Pancreas (tissue), 10 donors: ENCODE results near the gene ESPN. TPM values are rescaled to one million over a fixed set of nuclear protein-coding genes. Genes with fewer than 3 reads are reported as not detected.

Source experiments
- ATAC-seq, 4 donors: fragments of 200-7000 bp; cut with Tn5 transposase; one replicate each; pipeline versions ENCODE4 v1.8.0 to v1.9.1; 2020; ENCODE audit warnings: mild to moderate bottlenecking in 4 of 4, moderate library complexity in 4 of 4
- DNase-seq, 6 donors: peaks; one replicate each; pipeline ENCODE4 v3.0.0-alpha.2; 2020
- FAIRE-seq: peaks from 2 replicates; lab custom pipeline; 2012; peaks lifted over from hg19 to GRCh38; lab: Jason Lieb, UNC
- H3K27ac ChIP-seq, 4 donors: fragments of 200-600 bp; sonication (generic); 1 replicate in 3 of 4; 2 replicates in 1 of 4; pipeline versions ENCODE4 v1.5.0 to v1.8.0; 2020
- H3K27me3 ChIP-seq, 4 donors: fragments of 200-600 bp; one replicate each; pipeline ENCODE4 v1.8.0; 2021
- H3K36me3 ChIP-seq, 3 donors: fragments of 200-600 bp; sonication (generic) in 1 of 3; one replicate each; pipeline versions ENCODE4 v1.5.0 to v1.8.0; 2020 to 2021
- H3K4me1 ChIP-seq, 3 donors: fragments of 200-600 bp; one replicate each; pipeline ENCODE4 v1.8.0; 2021
- H3K4me3 ChIP-seq, 4 donors: fragments of 200-600 bp; sonication (generic) in 2 of 4; one replicate each; pipeline versions ENCODE4 v1.5.0 to v1.8.0; 2020 to 2021
- H3K9me3 ChIP-seq, 4 donors: fragments of 200-600 bp; one replicate each; pipeline ENCODE4 v1.8.0; 2021
- WGBS, 2 donors: extraction: QIAGEN DNeasy Blood & Tissue Kit; methylation state at CpG; one replicate each; pipeline ENCODE4 v1.1.7; 2013; 5-methylcytosine and 5-hydroxymethylcytosine counted together
- intact Hi-C, 3 donors: fragments of 100-400 bp; cut with DNase I; formaldehyde crosslinking; loops; one replicate each; pipeline versions ENCODE4 v1.11.1 to v1.14.2; 2022
- microRNA-seq, 2 donors: library from miRNA; unstranded; fragments of <30 nt; microRNA quantifications; one replicate each; pipeline versions ENCODE4 to v1.1.0, GENCODE V29; 2019 to 2020
- polyA plus RNA-seq, 2 donors: library from polyadenylated mRNA; stranded (reverse); fragments of 200-250 nt; gene quantifications; one replicate each; pipeline ENCODE4 v1.2.3, GENCODE V29; 2013
- total RNA-seq, 6 donors: library from RNA; stranded (reverse); fragmentation: NEBNext Ultra II Directional in 4 of 6; extraction: Animal tissue kit (Norgen Biotek cat#: 25700) in 4 of 6; gene quantifications; one replicate each; pipeline versions ENCODE4 v1.2.1 to v1.2.4, GENCODE V29; 2021 to 2023
- TF ChIP-seq, protein P1 (sequence below), 4 donors: fragments of 200-600 bp; sonication (generic) in 3 of 4; IDR thresholded peaks; one replicate each; pipeline versions ENCODE4 v1.5.0 to v1.8.0; 2021; ENCODE audit warnings: antibody characterized with exemption in 4 of 4
- donor health status: healthy with polysubstance abuse.
- donor health status: DM: no; HTN: no; CAD: no; lungs with moderate emphysema.
- donor health status: DM: no; HTN: no; CAD: no.
- donor health status: control.
- donor health status: control.
- donor health status: Bipolar disorder and iron deficiency.
- donor health status: DM: yes; HTN: yes; CAD: no.
- donor health status: DM: no; HTN: no; CAD: no.
- donor health status: DM: no; HTN: no; CAD: no.
- donor health status: DM: yes; HTN: yes; CAD: no.

ESPN gene
- total and polyA plus RNA-seq, 8 donors, result 0.28 to 2.5 (median 0.68) TPM

GRCh38 chr1:6509919-6510291 lies 85.3 kb downstream of the ESPN start:
- WGBS, 2 donors, result 76 to 90% methylated on average over 7 to 10 of the region's 10 CpGs
- ATAC-seq, result peak in 1 of 4 donors; percentile 58

GRCh38 chr1:6510493-6510892 lies 85.9 kb downstream of the ESPN start:
- DNase-seq, result no peak
- H3K27me3 ChIP-seq, result no peaks in the 10 kb centered on the region
- no peaks in the 10 kb centered on the region for H3K36me3 ChIP-seq
- WGBS, 2 donors, result 76 to 87% methylated on average over 6 of the region's 6 CpGs
- TF ChIP-seq, protein P1, sequence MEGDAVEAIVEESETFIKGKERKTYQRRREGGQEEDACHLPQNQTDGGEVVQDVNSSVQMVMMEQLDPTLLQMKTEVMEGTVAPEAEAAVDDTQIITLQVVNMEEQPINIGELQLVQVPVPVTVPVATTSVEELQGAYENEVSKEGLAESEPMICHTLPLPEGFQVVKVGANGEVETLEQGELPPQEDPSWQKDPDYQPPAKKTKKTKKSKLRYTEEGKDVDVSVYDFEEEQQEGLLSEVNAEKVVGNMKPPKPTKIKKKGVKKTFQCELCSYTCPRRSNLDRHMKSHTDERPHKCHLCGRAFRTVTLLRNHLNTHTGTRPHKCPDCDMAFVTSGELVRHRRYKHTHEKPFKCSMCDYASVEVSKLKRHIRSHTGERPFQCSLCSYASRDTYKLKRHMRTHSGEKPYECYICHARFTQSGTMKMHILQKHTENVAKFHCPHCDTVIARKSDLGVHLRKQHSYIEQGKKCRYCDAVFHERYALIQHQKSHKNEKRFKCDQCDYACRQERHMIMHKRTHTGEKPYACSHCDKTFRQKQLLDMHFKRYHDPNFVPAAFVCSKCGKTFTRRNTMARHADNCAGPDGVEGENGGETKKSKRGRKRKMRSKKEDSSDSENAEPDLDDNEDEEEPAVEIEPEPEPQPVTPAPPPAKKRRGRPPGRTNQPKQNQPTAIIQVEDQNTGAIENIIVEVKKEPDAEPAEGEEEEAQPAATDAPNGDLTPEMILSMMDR (IDR thresholded peaks at IDR 0.05), result no peak
- no peak for FAIRE-seq
- H3K27ac ChIP-seq, result no peak overlapping the region
- H3K9me3 ChIP-seq, result no peaks in the 10 kb centered on the region
- no peak for ATAC-seq
- intact Hi-C loops, result no loop called here
- H3K4me1 ChIP-seq, result no peaks in the 10 kb centered on the region
- no peak overlapping the region for H3K4me3 ChIP-seq

More at GRCh38 chr1:6509919-6510291, 85.3 kb downstream of the ESPN start:
- H3K27me3 ChIP-seq, result no peaks in the 10 kb centered on the region
- peak in 1 of 6 donors; percentile 49 for DNase-seq
- no peak for FAIRE-seq
- TF ChIP-seq, protein P1 (IDR thresholded peaks at IDR 0.05), result no peak
- H3K9me3 ChIP-seq, result no peaks in the 10 kb centered on the region
- H3K4me1 ChIP-seq, result no peaks in the 10 kb centered on the region
- no peak overlapping the region for H3K4me3 ChIP-seq
- intact Hi-C loops, result no loop called here
- H3K27ac ChIP-seq, result no peak overlapping the region
- no peaks in the 10 kb centered on the region for H3K36me3 ChIP-seq

Small RNA genes within 50 kb of the gene (microRNA-seq; reads per million reads assigned to microRNA genes)
- gene MIR4252, result 0 reads per million in 2 donors

Other genes starting within 250 kb of the ESPN start
- gene CHD5, start 244.5 kb upstream of the ESPN start, total RNA-seq, result under 1 TPM; 0.09 to 0.46 (median 0.27) TPM
- 1 to 10 TPM; 1.2 to 2.9 TPM for gene CHD5, start 244.5 kb upstream of the ESPN start, polyA plus RNA-seq
- 100 to 1,000 TPM; 186 to 264 (median 221) TPM for gene RPL22, start 225.2 kb upstream of the ESPN start, total RNA-seq
- 100 to 1,000 TPM; 252 to 378 TPM for gene RPL22, start 225.2 kb upstream of the ESPN start, polyA plus RNA-seq
- 10 to 100 TPM in 5 of 6 donors, 1 to 10 TPM in 1; 7.1 to 21.6 (median 12.5) TPM for gene RNF207, start 218.7 kb upstream of the ESPN start, total RNA-seq
- 10 to 100 TPM; 26.2 to 52.8 TPM for gene RNF207, start 218.7 kb upstream of the ESPN start, polyA plus RNA-seq
- gene ICMT, start 188.8 kb upstream of the ESPN start, total RNA-seq, result 10 to 100 TPM; 13.4 to 26.4 (median 21.5) TPM
- 10 to 100 TPM in 1 of 2 donors, 1 to 10 TPM in 1; 8.3 to 16.0 TPM for gene ICMT, start 188.8 kb upstream of the ESPN start, polyA plus RNA-seq
- gene HES3, start 180.6 kb upstream of the ESPN start, total RNA-seq, result not detected
- gene HES3, start 180.6 kb upstream of the ESPN start, polyA plus RNA-seq, result not detected
- gene GPR153, start 163.7 kb upstream of the ESPN start, total RNA-seq, result 1 to 10 TPM in 2 of 6 donors, under 1 TPM in 4; 0.19 to 5.1 (median 0.78) TPM
- 1 to 10 TPM in 1 of 2 donors, under 1 TPM in 1; 0.99 to 1.0 TPM for gene GPR153, start 163.7 kb upstream of the ESPN start, polyA plus RNA-seq
- 1 to 10 TPM; 3.1 to 7.6 (median 5.2) TPM for gene ACOT7, start 31.0 kb upstream of the ESPN start, total RNA-seq
- 1 to 10 TPM; 3.8 to 7.0 TPM for gene ACOT7, start 31.0 kb upstream of the ESPN start, polyA plus RNA-seq
- under 1 TPM in 3 of 6 donors, not detected in 3; 0.03 to 0.31 (median 0.09) TPM for gene HES2, start 4.9 kb upstream of the ESPN start, total RNA-seq
- gene HES2, start 4.9 kb upstream of the ESPN start, polyA plus RNA-seq, result not detected
- 1 to 10 TPM in 5 of 6 donors, under 1 TPM in 1; 0.98 to 2.9 (median 2.4) TPM for gene TNFRSF25, start 41.4 kb downstream of the ESPN start, total RNA-seq
- gene TNFRSF25, start 41.4 kb downstream of the ESPN start, polyA plus RNA-seq, result 10 to 100 TPM; 13.4 to 26.7 TPM
- gene PLEKHG5, start 66.9 kb downstream of the ESPN start, total RNA-seq, result 1 to 10 TPM; 1.5 to 3.9 (median 2.6) TPM
- 1 to 10 TPM; 6.2 to 7.3 TPM for gene PLEKHG5, start 66.9 kb downstream of the ESPN start, polyA plus RNA-seq
- gene NOL9, start 129.7 kb downstream of the ESPN start, total RNA-seq, result 10 to 100 TPM; 10.3 to 15.1 (median 12.6) TPM
- 1 to 10 TPM; 7.5 to 8.0 TPM for gene NOL9, start 129.7 kb downstream of the ESPN start, polyA plus RNA-seq
- not detected for gene TAS1R1, start 130.5 kb downstream of the ESPN start, total RNA-seq
- not detected for gene TAS1R1, start 130.5 kb downstream of the ESPN start, polyA plus RNA-seq
- gene ZBTB48, start 155.2 kb downstream of the ESPN start, total RNA-seq, result 10 to 100 TPM; 15.2 to 25.1 (median 16.9) TPM
- gene ZBTB48, start 155.2 kb downstream of the ESPN start, polyA plus RNA-seq, result 100 to 1,000 TPM; 118 to 143 TPM
- gene KLHL21, start 178.1 kb downstream of the ESPN start, total RNA-seq, result 10 to 100 TPM; 10.8 to 31.3 (median 18.4) TPM
- gene KLHL21, start 178.1 kb downstream of the ESPN start, polyA plus RNA-seq, result 10 to 100 TPM; 11.3 to 13.7 TPM
- gene PHF13, start 189.0 kb downstream of the ESPN start, total RNA-seq, result 1 to 10 TPM; 4.0 to 8.3 (median 4.7) TPM
- 1 to 10 TPM; 4.5 to 8.0 TPM for gene PHF13, start 189.0 kb downstream of the ESPN start, polyA plus RNA-seq
- gene THAP3, start 200.1 kb downstream of the ESPN start, total RNA-seq, result 10 to 100 TPM in 1 of 6 donors, 1 to 10 TPM in 5; 6.9 to 11.6 (median 8.9) TPM
- gene THAP3, start 200.1 kb downstream of the ESPN start, polyA plus RNA-seq, result 10 to 100 TPM; 21.9 to 28.0 TPM